ENCODE results near the gene SARDH.

GRCh38 chr9:133780404-133780945 lies 42.3 kb upstream of the SARDH start:
- TF ChIP-seq CTCF (IDR thresholded peaks at IDR 0.05) (no peak), POLR2A (IDR thresholded peaks at IDR 0.05) (no peak)
